Fibroblast of peridontal ligament (primary cell): ENCODE measurements around the gene ALOX5AP.
A peak's percentile ranks its signal among the peaks of the same experiment; 100 is the strongest.

Source experiments
- DNase-seq: peaks from one replicate; pipeline ENCODE4 v3.0.0-alpha.2; 2010; ENCODE audit errors: extremely low read depth

Gene ALOX5AP

DNA sequence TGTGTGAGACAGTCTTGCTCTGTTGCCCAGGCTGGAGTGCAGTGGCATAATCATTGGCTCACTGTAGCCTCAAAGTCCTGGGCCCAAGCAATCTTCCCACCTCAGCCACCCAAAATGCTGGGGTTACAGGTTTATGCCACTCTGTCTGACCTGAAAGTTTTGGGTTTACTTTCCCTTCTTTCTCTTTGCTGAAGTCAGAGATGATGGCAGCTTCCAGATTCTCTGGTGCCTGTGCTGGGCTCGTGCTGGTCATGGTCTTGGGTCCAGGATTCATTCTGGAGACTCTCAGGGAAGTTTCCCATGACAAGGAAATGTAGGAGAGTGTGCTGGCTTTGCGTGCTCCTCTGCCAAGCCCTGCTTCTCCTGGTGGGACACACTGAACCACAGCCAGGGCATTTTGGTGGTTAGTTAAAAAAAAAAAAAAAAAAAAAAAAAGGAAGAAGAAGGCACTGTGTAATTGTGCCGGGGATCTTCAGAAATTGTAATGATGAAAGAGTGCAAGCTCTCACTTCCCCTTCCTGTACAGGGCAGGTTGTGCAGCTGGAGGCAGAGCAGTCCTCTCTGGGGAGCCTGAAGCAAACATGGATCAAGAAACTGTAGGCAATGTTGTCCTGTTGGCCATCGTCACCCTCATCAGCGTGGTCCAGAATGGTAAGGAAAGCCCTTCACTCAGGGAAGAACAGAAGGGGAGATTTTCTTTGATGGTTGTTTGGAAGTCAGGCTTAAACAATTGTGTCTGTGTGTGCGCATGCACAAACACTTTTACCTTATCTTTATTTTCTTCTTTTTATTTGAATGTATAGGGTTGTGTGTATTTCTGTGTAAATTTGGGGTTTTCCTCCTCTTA, at the start of gene ALOX5AP:
ALOX5AP (plus strand) TSS at position 519 of the 847 bp plus-strand sequence; CDS start at position 582, 63 bp downstream.
- no peak for DNase-seq

DNA sequence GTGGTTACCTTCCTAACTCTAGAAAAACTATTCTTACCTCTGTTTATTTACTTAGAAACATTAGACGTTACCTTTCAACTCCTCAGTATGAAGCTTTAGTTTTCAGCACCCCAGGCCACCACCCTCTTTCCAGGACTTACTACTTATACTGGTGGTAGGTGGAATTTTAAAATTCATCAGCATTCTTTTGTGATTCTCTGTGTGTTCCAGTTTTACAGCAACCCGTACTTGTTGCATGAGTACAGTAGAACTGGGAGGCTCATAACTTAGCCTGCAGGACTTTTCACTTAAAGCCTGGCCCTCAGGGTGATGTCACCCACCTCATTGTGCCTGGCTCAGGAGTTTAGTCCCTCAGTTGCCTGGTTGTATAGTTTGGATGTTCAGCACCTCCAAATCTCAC, 49.4 kb upstream of the ALOX5AP start:
- no peak for DNase-seq

DNA sequence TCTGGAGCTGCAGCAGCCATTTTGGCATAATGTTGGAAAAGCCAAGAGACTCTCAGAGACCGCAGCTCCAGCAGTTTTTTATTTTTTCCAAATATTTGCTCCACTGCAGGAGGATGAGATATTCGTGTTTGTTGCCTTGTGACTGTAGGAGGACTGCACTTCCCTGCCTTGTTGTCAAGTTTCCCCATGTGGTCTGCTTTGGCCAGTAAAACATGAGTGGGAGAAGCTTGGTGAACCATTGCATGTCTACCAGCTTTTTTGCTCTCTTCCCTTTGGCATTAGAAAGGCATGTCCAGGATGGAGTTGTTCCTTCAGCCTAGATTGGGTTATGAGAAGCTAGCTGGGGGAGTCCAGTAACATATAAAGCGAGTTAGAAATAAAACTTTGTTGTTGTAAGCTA, 47.7 kb upstream of the ALOX5AP start:
- no peak for DNase-seq

DNA sequence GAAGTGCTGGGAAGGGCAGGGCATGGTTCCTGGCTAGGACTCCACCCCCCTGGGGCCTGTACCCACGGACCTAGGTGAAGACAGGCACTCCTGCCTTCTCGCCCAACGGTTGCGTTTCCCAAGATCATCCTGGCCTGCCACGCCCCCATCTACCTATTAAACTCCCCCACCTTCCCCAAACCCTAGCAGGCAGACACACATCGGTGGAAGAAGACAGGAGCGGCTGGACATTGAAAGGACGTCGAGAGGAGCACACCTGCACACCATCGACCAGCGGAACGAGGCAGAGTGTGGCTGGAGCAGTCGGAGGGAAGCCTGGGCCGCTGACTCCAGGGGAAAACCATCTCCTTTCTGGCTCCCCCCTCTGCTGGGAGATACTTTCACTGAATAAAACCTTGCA, 45.6 kb upstream of the ALOX5AP start:
- no peak for DNase-seq

DNA sequence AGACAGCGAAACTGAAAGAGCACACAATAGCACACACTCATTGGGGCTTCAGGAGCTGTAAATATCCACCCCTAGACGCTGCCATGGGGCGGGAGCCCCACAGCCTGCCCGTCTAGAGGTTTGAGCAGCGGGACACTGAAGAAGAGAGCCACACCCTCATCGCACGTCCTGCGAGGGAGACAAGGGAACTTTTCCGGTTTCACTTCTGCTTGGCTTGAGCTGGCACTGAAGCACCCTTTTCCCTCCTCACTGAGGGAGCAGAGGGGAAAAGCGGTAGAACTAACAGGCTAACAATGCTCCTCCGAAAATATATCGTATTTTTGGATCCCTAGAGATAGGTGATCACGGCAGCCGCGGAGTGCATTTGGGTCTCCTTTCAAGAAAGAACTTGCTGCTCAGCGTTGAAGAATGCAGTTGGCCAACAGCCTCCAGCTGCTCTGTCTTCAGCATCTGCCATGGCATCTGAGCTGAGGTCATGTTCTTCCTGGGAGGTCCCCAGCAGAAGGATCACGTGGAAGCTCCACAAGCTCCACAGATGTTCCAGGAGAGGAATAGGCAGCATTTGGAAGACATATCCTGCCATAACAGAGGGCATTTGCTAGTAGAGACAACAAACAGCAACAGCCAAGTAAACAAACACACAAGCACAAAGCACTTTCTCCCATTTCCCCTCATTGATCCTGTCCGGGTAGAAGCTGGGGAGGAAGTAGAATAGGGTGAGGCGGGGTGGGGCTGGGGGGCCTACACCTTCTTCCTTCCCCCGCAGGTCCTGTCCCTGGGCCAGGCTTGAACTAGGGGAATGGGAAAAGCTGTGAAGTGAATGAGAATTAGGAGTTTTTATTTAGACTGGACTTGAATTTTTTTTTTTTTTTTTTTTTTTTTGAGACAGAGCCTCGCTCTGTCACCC, 44.8 kb upstream of the ALOX5AP start:
- peak; percentile 96 for DNase-seq

DNA sequence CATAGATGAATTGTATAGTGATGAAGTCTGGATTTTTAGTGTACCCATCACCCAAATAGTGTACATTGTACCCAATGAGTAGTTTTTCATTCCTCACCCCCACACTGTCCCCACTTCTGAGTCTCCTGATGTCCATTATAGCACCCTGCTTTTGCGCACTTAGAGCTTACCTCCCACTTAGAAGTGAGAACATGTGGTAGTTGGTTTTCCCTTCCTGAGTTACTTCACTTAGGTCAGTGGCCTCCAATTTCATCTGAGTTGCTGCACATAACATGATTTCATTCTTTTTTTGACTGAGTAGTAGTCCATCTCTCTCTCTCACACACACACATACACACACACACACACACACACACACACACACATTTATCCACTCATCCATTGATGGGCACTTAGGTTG, 43.2 kb upstream of the ALOX5AP start:
- DNase-seq: no peak

DNA sequence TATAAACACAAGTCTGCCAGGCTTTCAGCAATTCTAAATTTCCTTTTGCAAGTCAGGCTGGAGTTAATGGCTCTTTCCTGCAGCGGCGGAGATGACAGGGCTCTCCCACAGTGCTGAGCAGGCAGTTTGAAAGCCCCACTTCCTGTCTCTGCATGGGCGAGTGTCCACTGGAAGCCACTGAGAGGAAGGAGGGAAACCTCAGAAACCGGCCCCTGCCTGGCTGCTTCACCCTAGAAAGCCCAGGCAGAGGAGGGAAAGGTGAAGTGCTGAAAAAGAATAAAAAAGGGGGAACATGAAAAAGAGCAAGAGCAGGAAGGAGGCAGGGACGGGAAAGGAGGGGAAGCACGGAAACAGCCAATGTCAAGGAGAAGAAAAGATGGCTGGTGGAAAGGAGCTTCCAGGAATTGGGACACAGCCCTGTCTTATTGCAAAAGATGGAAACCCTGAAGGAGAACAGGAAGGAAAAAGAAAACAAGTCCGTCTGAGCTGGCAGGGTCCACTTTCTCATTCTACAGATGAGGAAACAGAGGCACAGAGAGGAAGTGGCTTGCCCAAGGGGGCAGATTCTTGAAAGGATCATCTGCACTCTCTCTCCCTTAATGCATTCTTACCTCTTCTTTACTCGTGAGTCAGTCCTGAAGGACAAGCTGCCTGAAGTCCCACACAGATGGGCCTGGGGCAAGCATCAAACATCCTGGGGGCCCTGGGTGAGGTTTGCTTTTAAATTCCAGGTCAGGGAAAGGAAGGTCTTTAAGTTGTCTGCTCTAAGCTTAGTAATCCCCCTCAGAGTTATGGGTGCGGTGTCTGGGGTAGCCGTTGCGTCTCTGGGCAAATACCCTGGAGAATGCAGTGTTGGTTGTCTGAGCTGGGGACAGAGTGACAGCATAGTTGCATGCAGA, 38.8 kb upstream of the ALOX5AP start:
- DNase-seq: peak; percentile 27

DNA sequence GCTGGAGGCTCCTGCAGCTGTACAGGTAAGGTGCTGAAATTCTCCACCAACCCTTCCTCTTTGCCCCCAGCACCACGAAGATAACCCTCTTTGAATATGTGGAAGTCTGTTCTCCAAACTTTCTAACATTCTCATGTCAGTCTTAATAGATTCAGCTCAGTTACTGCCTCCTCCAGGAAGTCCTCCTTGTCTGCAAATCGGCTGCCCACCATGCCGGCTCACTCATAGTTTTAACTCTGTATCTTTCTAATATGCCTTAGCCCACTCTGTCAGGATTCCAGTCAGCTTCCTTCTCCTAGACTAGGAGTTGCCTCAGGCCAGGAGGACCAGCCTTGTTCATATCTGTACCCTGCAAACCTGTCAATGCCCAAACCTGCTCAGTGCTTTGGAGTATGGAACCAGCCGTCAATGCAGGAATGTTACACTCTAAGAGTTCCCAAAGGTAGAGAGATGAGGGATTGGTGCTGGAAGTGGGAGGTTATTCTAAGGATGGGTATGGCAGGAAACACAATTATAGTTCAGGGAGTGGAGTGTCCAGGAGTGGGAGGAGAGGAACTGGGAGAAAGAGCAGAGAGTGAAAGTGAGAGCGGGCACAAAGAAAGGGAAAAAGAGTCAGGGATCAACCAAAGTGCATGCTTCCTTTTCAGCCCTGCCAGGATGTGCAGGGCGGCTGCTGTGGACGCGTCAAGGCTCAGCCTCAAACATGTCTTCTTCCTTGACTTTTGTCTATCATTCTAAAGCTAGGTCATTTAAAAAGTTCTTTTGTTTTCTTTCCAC, 38.0 kb upstream of the ALOX5AP start:
- DNase-seq: no peak

DNA sequence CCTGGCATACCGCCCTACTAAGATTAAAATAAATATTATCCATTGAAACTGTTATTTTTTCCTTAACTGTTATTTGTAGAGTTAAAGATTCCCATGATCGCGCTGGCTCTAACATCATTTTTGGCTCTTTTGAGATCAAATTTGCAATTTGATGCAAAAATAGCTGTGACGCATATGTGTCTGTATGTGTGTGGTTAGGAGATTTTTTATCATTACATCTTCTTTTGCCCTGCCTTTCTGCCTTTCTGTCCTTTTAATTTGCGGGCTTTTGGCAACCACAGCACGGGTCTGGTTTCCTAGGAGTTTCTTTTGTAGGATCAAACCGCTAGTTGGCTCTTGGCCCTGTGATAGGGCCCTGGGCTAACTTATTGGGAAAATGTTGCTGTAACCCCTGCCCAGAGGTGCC, 37.3 kb upstream of the ALOX5AP start:
- peak; percentile 95 for DNase-seq

DNA sequence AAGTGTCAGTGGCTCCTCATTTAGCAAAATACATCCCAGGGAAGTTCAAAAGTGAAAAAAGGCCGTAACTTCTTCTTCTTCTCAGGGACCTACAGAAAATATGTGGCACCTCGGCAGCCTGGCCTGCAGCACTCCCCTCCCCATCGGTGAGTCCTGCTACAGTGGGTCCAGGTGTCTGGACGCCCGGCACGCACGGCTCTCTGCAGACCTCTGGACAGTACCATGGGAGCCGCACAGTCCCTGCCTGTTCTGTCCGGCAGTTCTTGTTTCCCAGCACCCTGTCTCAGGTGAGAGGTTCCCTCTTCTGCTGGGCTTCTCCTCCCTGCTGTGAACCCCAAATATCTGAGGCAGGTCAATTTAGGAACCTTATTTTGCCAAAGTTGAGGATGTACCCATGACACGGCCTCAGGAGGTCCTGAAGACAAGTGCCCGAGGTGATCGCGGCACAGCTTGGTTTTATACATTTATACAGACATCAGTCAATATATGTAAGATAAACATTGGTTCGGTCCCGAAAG, 36.8 kb upstream of the ALOX5AP start:
- DNase-seq: no peak

DNA sequence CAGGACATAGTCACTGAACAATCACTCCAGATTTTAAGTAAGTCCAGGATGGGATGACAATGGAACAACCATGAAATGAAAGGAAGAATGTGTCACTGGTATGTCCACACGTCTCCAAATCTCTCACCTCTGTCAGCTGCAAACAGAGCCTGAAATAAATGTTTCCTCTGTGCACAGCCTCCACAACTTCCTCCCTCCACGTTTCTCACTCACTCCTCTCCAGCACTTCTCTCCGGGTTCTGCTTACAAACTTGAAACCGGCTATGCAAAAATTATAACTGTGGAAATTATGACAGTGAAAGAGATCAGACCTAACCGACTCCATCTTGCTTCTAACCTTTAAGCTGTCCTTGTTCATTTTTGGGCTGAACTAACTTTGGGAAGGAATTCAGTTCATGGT, 35.0 kb upstream of the ALOX5AP start:
- no peak for DNase-seq

DNA sequence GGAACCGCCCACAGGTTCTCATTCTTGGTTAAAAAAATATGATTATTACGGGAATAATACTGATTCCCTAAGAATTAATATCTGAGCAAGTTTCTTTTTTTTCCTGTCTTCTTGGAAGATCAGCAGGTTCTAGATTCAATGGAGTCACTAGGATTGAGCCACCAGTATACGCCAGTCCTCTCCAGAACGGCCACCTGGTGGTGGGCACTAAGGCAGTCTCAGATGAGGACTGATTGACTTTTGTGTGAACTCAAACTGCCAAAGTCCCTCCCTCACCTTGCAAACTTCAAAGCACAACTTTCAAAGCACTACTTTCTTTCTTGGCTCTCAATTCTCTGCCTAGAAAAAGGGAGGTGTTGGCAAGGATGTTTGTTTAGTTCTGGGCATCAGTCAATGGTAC, 33.3 kb upstream of the ALOX5AP start:
- no peak for DNase-seq

DNA sequence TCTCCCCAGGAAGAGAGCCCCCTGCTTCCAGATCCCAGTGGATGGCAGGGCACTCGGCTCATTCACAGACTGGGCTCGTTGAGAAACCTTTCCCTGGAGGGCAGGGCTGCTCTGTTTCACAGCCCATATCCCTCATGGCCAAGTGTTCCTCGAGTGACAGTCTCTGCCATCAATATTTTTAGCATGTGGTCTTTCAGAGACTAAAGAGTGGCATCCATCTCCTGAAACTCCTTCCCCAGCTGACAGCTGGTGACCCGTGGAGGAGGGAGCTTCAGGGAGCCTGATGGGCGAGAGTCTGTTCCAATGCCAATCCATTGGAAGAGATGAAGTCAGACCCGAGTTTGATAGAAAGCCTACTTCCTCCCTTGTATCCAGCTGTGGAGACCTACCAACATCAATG, 30.7 kb upstream of the ALOX5AP start:
- DNase-seq: no peak

DNA sequence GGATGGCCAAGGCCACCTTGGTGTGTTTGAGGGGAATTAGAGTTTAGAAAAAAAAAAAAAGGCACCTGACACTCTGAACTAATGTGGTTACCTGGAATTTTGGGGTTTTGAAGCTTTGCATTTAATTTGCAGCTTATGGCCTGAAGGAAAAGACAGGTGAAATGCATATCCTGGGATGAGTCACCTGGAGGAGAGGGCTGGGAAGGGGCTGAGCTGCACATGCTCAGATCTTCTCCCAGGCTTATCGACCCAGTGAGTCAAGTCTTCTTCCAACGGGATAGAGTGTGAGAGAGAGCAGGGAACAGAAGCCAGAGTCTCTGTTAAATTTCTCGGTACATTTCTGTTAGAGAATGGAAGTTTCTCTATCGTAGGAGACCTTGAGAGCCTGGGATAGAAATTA, 29.7 kb upstream of the ALOX5AP start:
- no peak for DNase-seq

DNA sequence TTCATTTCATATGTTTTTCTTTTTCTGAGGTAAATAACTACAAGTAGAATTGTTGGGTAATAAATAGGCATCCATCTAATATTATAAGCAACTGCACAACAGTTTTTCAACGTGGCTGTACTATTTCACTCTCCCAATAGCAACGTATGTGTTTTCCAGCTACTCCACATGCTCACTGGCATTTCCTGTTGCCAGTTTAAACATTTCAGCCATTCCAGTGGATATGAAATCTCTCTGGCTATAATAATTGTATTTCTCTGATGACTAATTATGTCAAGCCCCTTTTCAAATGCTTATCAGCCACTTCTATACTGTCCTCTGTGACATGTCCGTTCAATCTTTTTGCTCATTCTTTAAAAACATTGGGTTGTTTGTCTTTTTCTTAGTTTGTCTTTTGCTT, 26.8 kb upstream of the ALOX5AP start:
- DNase-seq: peak; percentile 53

DNA sequence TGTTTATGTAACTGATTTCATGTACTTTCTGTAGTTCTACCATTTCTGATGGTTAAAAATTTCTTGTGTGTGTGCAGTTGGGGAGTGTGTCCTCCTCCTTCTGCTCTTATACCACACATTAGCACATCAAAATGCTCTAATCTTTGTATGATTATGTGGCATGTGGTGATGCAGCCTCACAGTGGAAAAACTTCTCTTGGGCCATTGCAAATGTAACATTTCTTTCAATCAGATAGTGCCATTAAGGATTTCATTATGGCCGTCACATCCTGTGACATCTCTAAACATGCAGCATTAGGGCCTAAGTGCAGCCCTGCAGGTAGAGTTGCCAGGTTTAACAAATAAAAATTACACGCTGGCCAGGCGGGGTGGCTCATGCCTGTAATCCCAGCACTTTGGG, 24.9 kb upstream of the ALOX5AP start:
- DNase-seq: no peak

DNA sequence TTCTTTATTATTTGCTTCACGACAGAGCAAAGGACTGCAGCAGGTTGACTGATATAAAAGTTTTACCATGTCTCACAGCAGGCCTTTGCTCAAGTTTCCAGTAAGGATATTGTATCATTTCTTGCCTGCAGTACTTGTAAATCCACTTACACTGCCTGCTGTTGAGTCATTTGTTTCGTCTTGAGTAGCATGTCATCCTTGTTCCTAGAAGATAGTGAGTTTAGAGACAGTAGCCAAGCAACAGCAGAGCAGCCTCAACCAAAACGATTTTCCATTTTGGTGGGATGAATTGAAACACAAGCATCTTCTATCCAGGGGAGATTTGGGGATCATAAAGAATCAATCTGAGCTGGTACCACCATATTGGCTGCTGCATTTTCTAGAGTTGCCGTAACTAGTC, 24.0 kb upstream of the ALOX5AP start:
- DNase-seq: peak; percentile 20

DNA sequence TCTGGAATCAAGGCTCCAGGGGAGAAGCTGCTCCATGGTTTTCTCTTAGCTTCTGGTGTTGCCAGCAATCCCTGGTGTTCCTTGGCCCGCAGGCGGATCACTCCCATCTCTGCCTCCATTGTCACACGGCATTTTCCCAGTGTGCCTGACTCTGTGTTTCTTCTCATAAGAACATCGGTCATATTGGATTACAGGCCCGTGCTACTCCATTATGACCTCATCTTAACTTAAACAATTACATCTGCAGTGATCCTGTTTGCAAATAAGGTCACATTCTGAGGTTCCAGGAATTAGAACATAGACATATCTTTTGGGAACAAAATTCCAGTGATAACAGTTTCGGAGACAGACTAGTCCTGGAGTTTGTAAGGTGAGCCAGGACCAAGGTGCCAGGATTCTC, 23.5 kb upstream of the ALOX5AP start:
- no peak for DNase-seq

DNA sequence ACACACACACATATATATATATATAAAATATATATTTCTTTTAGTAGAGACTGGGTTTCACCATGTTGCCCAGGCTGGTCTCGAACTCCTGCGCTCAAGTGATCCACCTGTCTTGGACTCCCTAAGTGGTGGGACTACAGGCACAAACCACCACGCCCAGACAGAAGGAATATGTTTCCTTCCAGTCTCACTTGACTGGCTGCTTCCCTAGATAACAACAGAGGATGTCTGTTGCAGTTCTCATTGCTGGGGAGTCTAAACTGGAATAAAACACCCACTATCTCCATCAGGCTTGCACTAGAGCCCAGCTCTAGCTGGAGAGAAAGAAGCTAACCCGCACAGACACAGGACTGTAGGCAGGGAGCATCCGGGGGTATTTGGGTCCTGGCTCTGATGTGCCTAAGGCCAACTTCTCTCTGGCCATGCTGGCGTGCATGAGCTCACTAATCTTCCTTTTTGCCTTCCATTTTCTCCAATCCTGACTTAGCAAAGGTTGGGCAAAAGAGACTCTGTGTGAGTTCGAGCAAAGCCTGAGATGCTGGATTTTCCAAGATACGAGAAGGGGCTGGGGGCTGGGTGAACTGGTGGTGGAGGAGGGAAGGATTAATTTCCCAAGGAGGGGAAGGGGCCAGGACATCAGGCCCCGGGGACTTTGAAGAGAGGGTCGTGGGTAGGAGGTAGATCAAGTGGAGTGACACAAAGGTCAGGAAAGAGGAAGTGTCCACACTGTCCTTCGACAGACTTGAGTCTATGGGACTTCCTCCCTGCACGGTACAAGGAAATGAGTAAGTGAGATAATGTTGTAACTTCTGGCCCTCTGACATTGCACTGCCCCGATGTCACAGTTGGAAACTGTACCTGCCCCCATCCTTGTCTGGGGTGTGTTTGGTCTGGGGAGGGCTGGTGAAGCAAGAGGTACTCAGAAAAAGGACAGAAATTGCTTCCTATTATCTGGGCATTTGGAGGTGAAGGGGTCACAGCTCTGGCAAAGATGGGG, 22.5 kb upstream of the ALOX5AP start:
- DNase-seq: no peak
